IPS DF 6.9 (cell line): ENCODE data around the gene BCO2.
"Not testable (repeated sequence)": the region's sequence is repeated elsewhere in the genome, so short reads cannot be mapped to it uniquely, and the experiment has no call there.

Experiments
- DNase-seq: peaks from one replicate; pipeline ENCODE4 v3.0.0-alpha.2; 2013; ENCODE audit warnings: low read depth, low spot score
- H3K27ac ChIP-seq: one replicate; pipeline ENCODE4 v1.5.1; 2013; ENCODE audit warnings: low read length, control low read depth
- H3K27me3 ChIP-seq: 2 replicates; pipeline ENCODE4 v1.6.1; 2013; ENCODE audit warnings: mild to moderate bottlenecking, low read length; ENCODE audit not compliant: control insufficient read depth, insufficient read depth
- H3K36me3 ChIP-seq: 2 replicates; pipeline ENCODE4 v1.6.1; 2013; ENCODE audit warnings: low read length; ENCODE audit not compliant: control insufficient read depth, insufficient read depth
- H3K4me1 ChIP-seq: 2 replicates; pipeline ENCODE4 v1.6.1; 2013; ENCODE audit warnings: low read length; ENCODE audit not compliant: control insufficient read depth, insufficient read depth
- H3K4me3 ChIP-seq: 2 replicates; pipeline ENCODE4 v1.5.1; 2013; ENCODE audit warnings: mild to moderate bottlenecking, low read length
- H3K9me3 ChIP-seq: 2 replicates; pipeline ENCODE4 v1.6.1; 2013; ENCODE audit warnings: low read length, inconsistent platforms; ENCODE audit not compliant: control insufficient read depth, insufficient read depth
- WGBS: extraction: QIAGEN DNeasy Blood & Tissue Kit; methylation state at CpG from one replicate; pipeline ENCODE4 v1.1.7; 2013; ENCODE audit warnings: mixed read lengths, missing lambda C conversion rate; ENCODE audit not compliant: insufficient read length, insufficient coverage; 5-methylcytosine and 5-hydroxymethylcytosine counted together

BCO2 gene

DNA sequence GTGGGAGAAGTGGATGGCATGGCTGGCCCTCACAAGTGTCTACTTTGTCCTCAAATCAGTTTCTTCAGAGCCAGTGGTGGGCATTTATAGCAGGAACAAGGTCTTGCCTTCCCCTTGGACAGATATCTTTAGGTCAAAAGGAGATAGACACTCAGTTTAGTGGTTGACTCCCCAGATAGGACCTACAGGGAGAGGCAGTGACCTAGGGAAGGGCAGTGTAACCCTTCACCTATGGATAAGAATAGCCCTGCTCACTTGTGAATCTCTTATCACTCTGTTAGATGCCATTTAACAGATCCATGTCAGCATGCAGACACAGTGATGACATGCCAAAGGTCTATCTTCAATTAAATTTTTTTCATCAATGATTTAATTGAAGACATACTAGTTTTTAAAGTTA, 11.0 kb downstream of the BCO2 start:
- no peaks in the 10 kb centered on the region for H3K9me3 ChIP-seq
- no peak overlapping the region for H3K4me3 ChIP-seq
- H3K27ac ChIP-seq, result no peak overlapping the region
- no peak for DNase-seq
- no peaks in the 10 kb centered on the region for H3K36me3 ChIP-seq
- no peaks in the 10 kb centered on the region for H3K4me1 ChIP-seq
- H3K27me3 ChIP-seq, result no peaks in the 10 kb centered on the region

DNA sequence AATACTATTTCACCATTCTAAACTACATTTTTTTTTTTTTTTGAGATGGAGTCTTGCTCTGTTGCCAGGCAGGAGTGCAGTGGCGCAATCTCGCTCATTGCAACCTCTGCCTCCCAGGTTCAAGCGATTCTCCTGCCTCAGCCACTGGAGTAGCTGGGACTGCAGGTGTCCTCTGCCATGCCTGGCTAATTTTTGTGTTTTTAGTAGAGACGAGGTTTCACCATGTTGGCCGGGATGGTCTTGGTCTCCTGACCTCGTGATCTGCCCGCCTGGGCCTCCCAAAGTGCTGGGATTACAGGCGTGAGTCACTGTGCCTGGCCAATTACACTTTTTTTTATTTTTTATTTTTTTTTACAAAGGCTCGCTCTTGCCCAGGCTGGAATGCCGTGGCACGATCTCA, 19.8 kb downstream of the BCO2 start:
- WGBS, result no CpG with 5 or more reads among the region's 11 CpGs
- not testable (repeated sequence) for H3K4me1 ChIP-seq, H3K4me3 ChIP-seq, H3K27ac ChIP-seq, H3K9me3 ChIP-seq, H3K27me3 ChIP-seq, H3K36me3 ChIP-seq, DNase-seq

GRCh38 chr11:112195951-112196351, 20.6 kb downstream of the BCO2 start:
- no peak for DNase-seq
- WGBS, result no CpG with 5 or more reads among the region's 2 CpGs

GRCh38 chr11:112196519-112197087, 21.3 kb downstream of the BCO2 start:
- Histone ChIP-seq H3K9me3 (no peaks in the 10 kb centered on the region), H3K4me3 (no peak overlapping the region), H3K4me1 (no peaks in the 10 kb centered on the region), H3K36me3 (no peaks in the 10 kb centered on the region), H3K27ac (no peak overlapping the region), H3K27me3 (no peaks in the 10 kb centered on the region)
- no CpG with 5 or more reads among the region's 2 CpGs for WGBS
- no peak for DNase-seq

More at GRCh38 chr11:112195951-112196351, 20.6 kb downstream of the BCO2 start:
- H3K27ac ChIP-seq, result no peak overlapping the region
- H3K36me3 ChIP-seq, result no peaks in the 10 kb centered on the region
- H3K4me3 ChIP-seq, result no peak overlapping the region
- H3K4me1 ChIP-seq, result no peaks in the 10 kb centered on the region
- no peaks in the 10 kb centered on the region for H3K9me3 ChIP-seq
- H3K27me3 ChIP-seq, result no peaks in the 10 kb centered on the region

GRCh38 chr11:112199101-112199500, 23.8 kb downstream of the BCO2 start:
- no CpG with 5 or more reads among the region's 4 CpGs for WGBS
- not testable (repeated sequence) for H3K27me3 ChIP-seq, H3K36me3 ChIP-seq

GRCh38 chr11:112200252-112200651, 24.9 kb downstream of the BCO2 start:
- Histone ChIP-seq H3K4me3 (no peak overlapping the region), H3K27ac (no peak overlapping the region), H3K27me3 (no peaks in the 10 kb centered on the region), H3K9me3 (no peaks in the 10 kb centered on the region), H3K4me1 (no peaks in the 10 kb centered on the region), H3K36me3 (no peaks in the 10 kb centered on the region)
- no peak for DNase-seq
- no CpG with 5 or more reads among the region's 2 CpGs for WGBS

More at GRCh38 chr11:112199101-112199500, 23.8 kb downstream of the BCO2 start:
- H3K4me1 ChIP-seq, H3K9me3 ChIP-seq, H3K4me3 ChIP-seq, H3K27ac ChIP-seq, DNase-seq: not testable (repeated sequence)

DNA sequence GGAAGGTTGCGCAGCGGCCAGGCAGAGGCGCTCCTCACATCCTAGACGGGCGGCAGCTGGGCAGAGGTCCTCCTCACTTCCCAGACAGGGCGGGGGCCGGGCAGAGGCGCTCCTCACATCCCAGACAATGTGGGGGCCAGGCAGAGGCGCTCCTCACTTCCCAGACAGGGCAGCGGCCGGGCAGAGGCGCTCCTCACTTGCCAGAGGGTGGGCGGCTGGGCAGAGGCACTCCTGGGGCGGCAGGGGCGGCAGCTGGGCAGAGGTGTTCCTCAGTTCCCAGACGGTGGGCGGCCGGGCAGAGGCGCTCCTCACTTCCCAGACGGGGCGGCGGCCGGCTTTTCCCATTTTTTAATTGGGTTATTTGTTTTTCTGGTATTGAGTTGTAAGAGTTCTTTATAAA, 30.8 kb downstream of the BCO2 start:
- H3K4me1 ChIP-seq, result no peaks in the 10 kb centered on the region
- no peak overlapping the region for H3K27ac ChIP-seq
- no CpG with 5 or more reads among the region's 23 CpGs for WGBS
- no peak for DNase-seq
- H3K9me3 ChIP-seq, result no peaks in the 10 kb centered on the region
- H3K27me3 ChIP-seq, result no peaks in the 10 kb centered on the region
- H3K36me3 ChIP-seq, result no peaks in the 10 kb centered on the region
- no peak overlapping the region for H3K4me3 ChIP-seq

DNA sequence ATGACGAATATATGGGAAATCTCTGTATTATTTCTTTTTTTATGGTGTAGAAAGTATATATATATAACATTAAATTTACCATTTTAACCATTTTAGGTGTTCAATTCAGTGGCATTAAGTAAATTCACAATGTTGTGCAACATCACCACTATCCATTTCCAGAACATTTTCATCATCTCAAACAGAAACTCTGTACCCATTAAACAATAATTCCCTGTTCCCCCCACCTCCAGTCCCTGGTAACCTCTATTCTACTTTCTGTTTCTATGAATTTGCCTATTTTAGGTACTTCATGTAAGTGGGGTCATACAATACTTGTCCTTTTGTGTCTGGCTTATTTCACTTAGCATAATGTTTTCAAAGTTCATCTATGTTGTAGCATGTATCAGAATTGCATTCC, 35.6 kb downstream of the BCO2 start:
- DNase-seq, result no peak
- Histone ChIP-seq H3K9me3 (no peaks in the 10 kb centered on the region), H3K27ac (no peak overlapping the region), H3K4me3 (no peak overlapping the region), H3K36me3 (no peaks in the 10 kb centered on the region), H3K27me3 (no peaks in the 10 kb centered on the region), H3K4me1 (no peaks in the 10 kb centered on the region)
- no CpG with 5 or more reads among the region's 1 CpG for WGBS

DNA sequence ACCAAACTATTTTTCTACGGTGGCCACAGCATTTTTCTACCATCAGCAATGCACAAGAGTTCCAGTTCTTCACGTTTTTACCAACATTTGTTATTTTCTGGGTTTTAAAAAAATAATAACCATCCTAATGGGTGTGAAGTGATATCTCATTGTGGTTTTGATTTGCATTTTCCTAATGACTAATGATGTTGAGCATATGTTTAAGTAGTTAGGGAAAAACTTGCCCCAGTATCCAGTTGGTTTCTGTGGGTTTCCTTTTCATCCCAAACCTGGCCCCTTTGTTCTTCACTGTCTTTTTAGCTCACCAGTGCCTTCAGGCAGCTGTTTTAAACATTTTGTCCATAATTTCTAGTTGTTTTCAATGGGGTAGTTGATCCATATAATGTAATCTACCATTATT, 36.2 kb downstream of the BCO2 start:
- no peaks in the 10 kb centered on the region for H3K27me3 ChIP-seq
- WGBS, result no CpG with 5 or more reads among the region's 2 CpGs
- no peak for DNase-seq
- H3K4me1 ChIP-seq, result no peaks in the 10 kb centered on the region
- no peaks in the 10 kb centered on the region for H3K36me3 ChIP-seq
- H3K9me3 ChIP-seq, result no peaks in the 10 kb centered on the region
- H3K4me3 ChIP-seq, result no peak overlapping the region
- H3K27ac ChIP-seq, result no peak overlapping the region

- Histone ChIP-seq H3K27me3 (no peaks in the 10 kb centered on the region), H3K27ac (no peak overlapping the region), H3K9me3 (no peaks in the 10 kb centered on the region), H3K36me3 (no peaks in the 10 kb centered on the region), H3K4me3 (no peak overlapping the region), H3K4me1 (no peaks in the 10 kb centered on the region)
- no CpG with 5 or more reads among the region's 3 CpGs for WGBS
- no peak for DNase-seq
These were observed 37.0 kb downstream of the BCO2 start for GRCh38 chr11:112212290-112212689.

DNA sequence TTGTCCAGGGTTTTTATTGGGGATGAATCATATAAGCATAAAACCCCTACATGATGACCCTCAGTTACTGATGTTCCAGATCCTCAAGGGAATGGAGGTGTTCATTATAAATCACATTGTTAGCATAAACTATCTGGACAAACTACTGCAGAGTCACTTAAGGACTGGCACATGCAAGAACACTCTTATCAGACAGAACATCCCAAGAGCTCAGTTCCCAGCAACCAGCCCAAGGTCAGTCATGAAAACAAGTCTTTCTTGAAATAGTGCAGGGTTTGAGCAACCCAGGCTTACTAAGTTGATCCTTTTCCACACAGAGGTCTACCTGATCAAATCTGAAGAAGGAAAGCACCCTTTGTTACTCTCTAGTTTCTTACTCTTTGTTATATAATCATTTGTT, 37.4 kb downstream of the BCO2 start:
- Histone ChIP-seq H3K4me1 (no peaks in the 10 kb centered on the region), H3K9me3 (no peaks in the 10 kb centered on the region), H3K4me3 (no peak overlapping the region), H3K27ac (no peak overlapping the region), H3K27me3 (no peaks in the 10 kb centered on the region), H3K36me3 (no peaks in the 10 kb centered on the region)
- DNase-seq, result no peak
